HCT116 (cell line): ENCODE measurements around the gene DNAH5. TPM values are rescaled to one million over a fixed set of nuclear protein-coding genes. Genes with fewer than 3 reads are reported as not detected.

Experiments used
- ATAC-seq: fragments of 200-7000 bp; cut with Tn5 transposase; 2 replicates; pipeline ENCODE4 v1.9.1; 2020; ENCODE audit warnings: mild to moderate bottlenecking, moderate library complexity
- BruUV-seq: library from RNA; stranded (reverse); fragments of 400-500 nt; replicated peaks from 2 replicates; lab custom pipeline; 2021; lab: Mats Ljungman, UMichigan
- CTCF ChIA-PET: fragments of 300-600 bp; sonication (Branson Sonifier 250); formaldehyde crosslinking; loops from one replicate; lab custom pipeline; 2021; ENCODE audit warnings: antibody characterized with exemption; lab: Charles Lee
- POLR2A ChIA-PET: fragments of 300-600, 350-600 bp; sonication (Branson Sonifier 250); formaldehyde crosslinking; loops from one replicate; lab custom pipeline; 2021; ENCODE audit warnings: antibody characterized with exemption; lab: Charles Lee
- RAD21 ChIA-PET, 2 experiments: fragments of 300-600 bp; sonication (Branson Sonifier 250); formaldehyde crosslinking; loops; one replicate each; lab custom pipeline; 2023; ENCODE audit warnings: low total read pairs in 2 of 2; ENCODE audit not compliant: uncharacterized antibody in 2 of 2, unreplicated experiment in 2 of 2, low non-redundant PET in 1 of 2; lab: Charles Lee
- DNase-seq: peaks from one replicate; pipeline ENCODE4 v3.0.0-alpha.2; 2010; ENCODE audit warnings: low read depth, low spot score
- H2AFZ ChIP-seq: fragments of 200-600 bp; shearing (Covaris generic), sonication (generic); 2 replicates; pipeline ENCODE4 v1.6.1; 2017; ENCODE audit warnings: low read depth, mixed run types, mixed read lengths, antibody characterized with exemption, low read length; ENCODE audit not compliant: poor library complexity, severe bottlenecking
- H3K27ac ChIP-seq: 2 replicates; pipeline ENCODE4 v1.5.1; 2012; ENCODE audit warnings: low read depth, low read length
- H3K27me3 ChIP-seq: fragments of 200-600 bp; sonication (generic); 2 replicates; pipeline ENCODE4 v1.6.1; 2016; ENCODE audit warnings: mixed run types, low read length, mixed read lengths; ENCODE audit not compliant: insufficient read depth
- H3K36me3 ChIP-seq, 2 experiments: fragments of 200-500 bp in 1 of 2; fragments of 200-600 bp in 1 of 2; sonication (Bioruptor generic) in 1 of 2; sonication (generic) in 1 of 2; 2 replicates each; pipeline versions ENCODE4 v1.5.1 to v1.6.1; 2014 to 2016; ENCODE audit warnings: low read length in 2 of 2, inconsistent platforms in 1 of 2, mixed read lengths in 1 of 2, mixed run types in 1 of 2; ENCODE audit not compliant: insufficient read depth in 2 of 2, control insufficient read depth in 1 of 2
- H3K4me1 ChIP-seq, 2 experiments: fragments of 200-600 bp in 1 of 2; sonication (generic) in 1 of 2; 2 replicates each; pipeline versions ENCODE4 v1.5.1 to v1.6.1; 2012 to 2017; ENCODE audit warnings: low read length in 2 of 2, inconsistent platforms in 1 of 2, mild to moderate bottlenecking in 1 of 2, mixed read lengths in 1 of 2, mixed run types in 1 of 2, moderate library complexity in 1 of 2; ENCODE audit not compliant: insufficient read depth in 2 of 2, control insufficient read depth in 1 of 2
- H3K4me2 ChIP-seq: fragments of 200-600 bp; sonication (generic); 2 replicates; pipeline ENCODE4 v1.6.1; 2017; ENCODE audit warnings: mixed run types, low read length, mixed read lengths
- H3K4me3 ChIP-seq, 2 experiments: fragments of 200-600 bp in 1 of 2; sonication (generic) in 1 of 2; replicated peaks in 1 of 2; 2 replicates each; pipeline ENCODE4 v1.5.1; 2011 to 2016; ENCODE audit warnings: low read length in 2 of 2, control low read depth in 1 of 2, low read depth in 1 of 2, mild to moderate bottlenecking in 1 of 2, mixed read lengths in 1 of 2, mixed run types in 1 of 2
- H3K79me2 ChIP-seq: fragments of 200-600 bp; sonication (generic); 2 replicates; pipeline ENCODE4 v1.6.1; 2017; ENCODE audit warnings: mild to moderate bottlenecking, mixed run types, low read length, moderate library complexity, mixed read lengths; ENCODE audit not compliant: insufficient read depth
- H3K9ac ChIP-seq: fragments of 200-600 bp; sonication (generic); 2 replicates; pipeline ENCODE4 v1.6.1; 2016; ENCODE audit warnings: low read length, mixed read lengths
- H3K9me2 ChIP-seq: fragments of 200-600 bp; sonication (generic), shearing (Covaris generic); 2 replicates; pipeline ENCODE4 v1.6.1; 2017; ENCODE audit warnings: mixed run types, mild to moderate bottlenecking, moderate library complexity; ENCODE audit not compliant: insufficient read depth
- H3K9me3 ChIP-seq, 2 experiments: fragments of 200-500 bp in 1 of 2; fragments of 200-600 bp in 1 of 2; sonication (Bioruptor generic) in 1 of 2; sonication (generic) in 1 of 2; 2 replicates each; pipeline ENCODE4 v1.6.1; 2014 to 2017; ENCODE audit warnings: low read length in 2 of 2, mixed read lengths in 2 of 2, inconsistent platforms in 1 of 2, low read depth in 1 of 2, mild to moderate bottlenecking in 1 of 2, mixed run types in 1 of 2, moderate library complexity in 1 of 2; ENCODE audit not compliant: control insufficient read depth in 1 of 2, insufficient read depth in 1 of 2
- H4K20me1 ChIP-seq: fragments of 200-600 bp; sonication (generic), shearing (Covaris generic); 2 replicates; pipeline ENCODE4 v1.6.1; 2017; ENCODE audit warnings: mixed run types, mild to moderate bottlenecking, moderate library complexity; ENCODE audit not compliant: insufficient read depth
- CEBPB ChIP-seq: IDR thresholded peaks from 2 replicates; pipeline ENCODE4 v1.6.1; 2012; ENCODE audit warnings: low read depth
- ELF1 ChIP-seq: IDR thresholded peaks from 2 replicates; pipeline ENCODE4 v1.6.1; 2012; ENCODE audit warnings: low read depth, borderline replicate concordance
- EZH2 ChIP-seq: fragments of 200-600 bp; sonication (generic); IDR thresholded peaks from 2 replicates; pipeline ENCODE4 v1.6.1; 2017; ENCODE audit warnings: antibody characterized with exemption, mixed run types
- EZH2phosphoT487 ChIP-seq: fragments of 200-600 bp; IDR thresholded peaks from 2 replicates; pipeline ENCODE4 v1.6.1; 2018; ENCODE audit warnings: antibody characterized with exemption, borderline replicate concordance
- TCF7L2 ChIP-seq: IDR thresholded peaks from 2 replicates; pipeline ENCODE4 v1.7.0; 2011; ENCODE audit warnings: borderline replicate concordance, inconsistent platforms; ENCODE audit not compliant: insufficient read depth, insufficient read length; ENCODE audit errors: extremely low read depth
- YY1 ChIP-seq: IDR thresholded peaks from 2 replicates; pipeline ENCODE4 v1.6.1; 2011; ENCODE audit warnings: low read length, low read depth, moderate library complexity, mild to moderate bottlenecking; ENCODE audit not compliant: insufficient replicate concordance; ENCODE audit errors: extremely low read depth
- ZBTB33 ChIP-seq: IDR thresholded peaks from 2 replicates; pipeline ENCODE4 v1.6.1; 2011; ENCODE audit warnings: mild to moderate bottlenecking, low read length, moderate library complexity; ENCODE audit not compliant: insufficient replicate concordance; ENCODE audit errors: extremely low read depth
- ZFX ChIP-seq: fragments of 450-650 bp; IDR thresholded peaks from 2 replicates; pipeline ENCODE4 v1.6.1; 2017
- ZNF274 ChIP-seq: fragments of 200-500 bp; sonication (Bioruptor generic); IDR thresholded peaks from 2 replicates; pipeline ENCODE4 v1.6.1; 2014; ENCODE audit warnings: mild to moderate bottlenecking, low read depth, low read length, inconsistent platforms
- intact Hi-C: fragments of 100-400 bp; cut with micrococcal nuclease; formaldehyde crosslinking; loops from 2 replicates; pipeline ENCODE4 v1.10.0; 2022
- total RNA-seq: library from RNA; stranded (reverse); gene quantifications from one replicate; pipeline ENCODE4 v1.2.1, GENCODE V29; 2021; ENCODE audit not compliant: unreplicated experiment
- TF ChIP-seq, protein P1 (sequence below): IDR thresholded peaks from 2 replicates; pipeline ENCODE4 v1.6.1; 2012
- TF ChIP-seq, protein P2 (sequence below), 3 experiments: fragments of 200-600 bp in 1 of 3; sonication (generic) in 1 of 3; IDR thresholded peaks in 2 of 3; conservative IDR thresholded peaks in 1 of 3; 2 replicates each; pipeline ENCODE4 v1.5.1; 2012 to 2017; ENCODE audit warnings: low read depth in 2 of 3, low read length in 2 of 3, antibody characterized with exemption in 1 of 3, borderline replicate concordance in 1 of 3, control low read depth in 1 of 3, mild to moderate bottlenecking in 1 of 3, mixed read lengths in 1 of 3, mixed run types in 1 of 3, moderate library complexity in 1 of 3; ENCODE audit not compliant: insufficient read depth in 1 of 3
- TF ChIP-seq, protein P3 (sequence below): IDR thresholded peaks from 2 replicates; pipeline ENCODE4 v1.6.1; 2012; ENCODE audit warnings: low read depth

DNAH5 gene
- total RNA-seq, 1 experiment from 2014 or later = 0.37 TPM

DNA sequence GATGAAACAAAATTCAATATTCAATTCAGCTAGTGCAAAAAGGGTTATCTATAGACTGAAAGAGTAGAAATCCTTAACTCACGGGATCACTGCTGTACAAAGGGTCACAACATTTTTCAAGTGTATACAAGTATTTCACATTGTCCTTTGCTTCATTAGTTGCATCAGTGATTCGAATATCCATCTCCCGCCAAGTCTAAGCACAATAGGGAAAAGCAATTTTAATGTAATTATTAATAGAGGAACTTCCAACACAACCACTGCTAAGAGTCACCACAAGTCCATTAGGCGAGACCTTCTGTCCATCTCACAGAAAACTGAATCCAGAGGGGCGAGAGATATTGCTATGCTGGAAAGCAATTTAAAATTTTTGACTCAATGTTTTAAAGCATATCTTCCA, 27.4 kb downstream of the DNAH5 start:
- CTCF ChIA-PET = no interaction called here
- RAD21 ChIA-PET = no interaction called here
- no peaks in the 10 kb centered on the region for H3K79me2 ChIP-seq
- no peak overlapping the region for H3K4me3 ChIP-seq
- no peaks in the 10 kb centered on the region for H3K36me3 ChIP-seq
- no peaks in the 10 kb centered on the region for H4K20me1 ChIP-seq
- no peaks in the 10 kb centered on the region for H3K9me2 ChIP-seq
- H3K27me3 ChIP-seq = no peaks in the 10 kb centered on the region
- ATAC-seq = no peak
- BruUV-seq = no TSS peak
- DNase-seq = no peak
- H3K27ac ChIP-seq = no peak overlapping the region
- TF ChIP-seq, protein P1, sequence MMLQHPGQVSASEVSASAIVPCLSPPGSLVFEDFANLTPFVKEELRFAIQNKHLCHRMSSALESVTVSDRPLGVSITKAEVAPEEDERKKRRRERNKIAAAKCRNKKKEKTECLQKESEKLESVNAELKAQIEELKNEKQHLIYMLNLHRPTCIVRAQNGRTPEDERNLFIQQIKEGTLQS = no peak
- TF ChIP-seq EZH2 (no peak), ELF1 (no peak), ZBTB33 (no peak), ZNF274 (no peak), CEBPB (no peak), TCF7L2 (no peak), YY1 (no peak), EZH2phosphoT487 (no peak), ZFX (no peak)
- TF ChIP-seq, protein P2, sequence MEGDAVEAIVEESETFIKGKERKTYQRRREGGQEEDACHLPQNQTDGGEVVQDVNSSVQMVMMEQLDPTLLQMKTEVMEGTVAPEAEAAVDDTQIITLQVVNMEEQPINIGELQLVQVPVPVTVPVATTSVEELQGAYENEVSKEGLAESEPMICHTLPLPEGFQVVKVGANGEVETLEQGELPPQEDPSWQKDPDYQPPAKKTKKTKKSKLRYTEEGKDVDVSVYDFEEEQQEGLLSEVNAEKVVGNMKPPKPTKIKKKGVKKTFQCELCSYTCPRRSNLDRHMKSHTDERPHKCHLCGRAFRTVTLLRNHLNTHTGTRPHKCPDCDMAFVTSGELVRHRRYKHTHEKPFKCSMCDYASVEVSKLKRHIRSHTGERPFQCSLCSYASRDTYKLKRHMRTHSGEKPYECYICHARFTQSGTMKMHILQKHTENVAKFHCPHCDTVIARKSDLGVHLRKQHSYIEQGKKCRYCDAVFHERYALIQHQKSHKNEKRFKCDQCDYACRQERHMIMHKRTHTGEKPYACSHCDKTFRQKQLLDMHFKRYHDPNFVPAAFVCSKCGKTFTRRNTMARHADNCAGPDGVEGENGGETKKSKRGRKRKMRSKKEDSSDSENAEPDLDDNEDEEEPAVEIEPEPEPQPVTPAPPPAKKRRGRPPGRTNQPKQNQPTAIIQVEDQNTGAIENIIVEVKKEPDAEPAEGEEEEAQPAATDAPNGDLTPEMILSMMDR (IDR thresholded peaks at IDR 0.05 in 2 of 3, conservative IDR thresholded peaks at IDR 0.05 in 1 of 3; ENCODE audit: borderline replicate concordance in 1 of 3, insufficient read depth in 1 of 3, low read depth in 2 of 3, low read length in 2 of 3) = no peak
- TF ChIP-seq, protein P3, sequence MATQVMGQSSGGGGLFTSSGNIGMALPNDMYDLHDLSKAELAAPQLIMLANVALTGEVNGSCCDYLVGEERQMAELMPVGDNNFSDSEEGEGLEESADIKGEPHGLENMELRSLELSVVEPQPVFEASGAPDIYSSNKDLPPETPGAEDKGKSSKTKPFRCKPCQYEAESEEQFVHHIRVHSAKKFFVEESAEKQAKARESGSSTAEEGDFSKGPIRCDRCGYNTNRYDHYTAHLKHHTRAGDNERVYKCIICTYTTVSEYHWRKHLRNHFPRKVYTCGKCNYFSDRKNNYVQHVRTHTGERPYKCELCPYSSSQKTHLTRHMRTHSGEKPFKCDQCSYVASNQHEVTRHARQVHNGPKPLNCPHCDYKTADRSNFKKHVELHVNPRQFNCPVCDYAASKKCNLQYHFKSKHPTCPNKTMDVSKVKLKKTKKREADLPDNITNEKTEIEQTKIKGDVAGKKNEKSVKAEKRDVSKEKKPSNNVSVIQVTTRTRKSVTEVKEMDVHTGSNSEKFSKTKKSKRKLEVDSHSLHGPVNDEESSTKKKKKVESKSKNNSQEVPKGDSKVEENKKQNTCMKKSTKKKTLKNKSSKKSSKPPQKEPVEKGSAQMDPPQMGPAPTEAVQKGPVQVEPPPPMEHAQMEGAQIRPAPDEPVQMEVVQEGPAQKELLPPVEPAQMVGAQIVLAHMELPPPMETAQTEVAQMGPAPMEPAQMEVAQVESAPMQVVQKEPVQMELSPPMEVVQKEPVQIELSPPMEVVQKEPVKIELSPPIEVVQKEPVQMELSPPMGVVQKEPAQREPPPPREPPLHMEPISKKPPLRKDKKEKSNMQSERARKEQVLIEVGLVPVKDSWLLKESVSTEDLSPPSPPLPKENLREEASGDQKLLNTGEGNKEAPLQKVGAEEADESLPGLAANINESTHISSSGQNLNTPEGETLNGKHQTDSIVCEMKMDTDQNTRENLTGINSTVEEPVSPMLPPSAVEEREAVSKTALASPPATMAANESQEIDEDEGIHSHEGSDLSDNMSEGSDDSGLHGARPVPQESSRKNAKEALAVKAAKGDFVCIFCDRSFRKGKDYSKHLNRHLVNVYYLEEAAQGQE = no peak
- POLR2A ChIA-PET = no interaction called here
- no peak overlapping the region for H3K9ac ChIP-seq
- no peaks in the 10 kb centered on the region for H3K4me1 ChIP-seq
- H3K4me2 ChIP-seq = no peak overlapping the region
- no peak overlapping the region for H2AFZ ChIP-seq
- H3K9me3 ChIP-seq = no peaks in the 10 kb centered on the region
- intact Hi-C loops = no loop called here
